H1 (cell line): ENCODE results near the gene FABP7.

Experiments used
- CHD2 ChIP-seq: IDR thresholded peaks from 2 replicates; pipeline ENCODE4 v1.6.1; 2012; ENCODE audit warnings: low read length, improper control_type of control experiment
- CREB1 ChIP-seq: IDR thresholded peaks from 2 replicates; pipeline ENCODE4 v1.6.1; 2012; ENCODE audit warnings: inconsistent platforms
- CTCF ChIP-seq, 3 experiments: IDR thresholded peaks; 1 replicate in 2 of 3; 2 replicates in 1 of 3; pipeline versions ENCODE4 v1.5.1 to v1.6.1; 2011; ENCODE audit warnings: low read length in 3 of 3, mild to moderate bottlenecking in 3 of 3, inconsistent platforms in 2 of 3, low read depth in 1 of 3, moderate library complexity in 1 of 3; ENCODE audit not compliant: insufficient read depth in 1 of 3; ENCODE audit errors: control extremely low read depth in 1 of 3
- EZH2 ChIP-seq: fragments of 200-600 bp; sonication (generic); IDR thresholded peaks from 2 replicates; pipeline ENCODE4 v1.7.1; 2012; ENCODE audit warnings: low read depth, mild to moderate bottlenecking, moderate library complexity, low read length, inconsistent platforms; ENCODE audit not compliant: severe bottlenecking
- JUND ChIP-seq: IDR thresholded peaks from 2 replicates; pipeline ENCODE4 v1.6.1; 2011; ENCODE audit warnings: mild to moderate bottlenecking, improper control_type of control experiment, low read length
- KDM5A ChIP-seq: fragments of 200-600 bp; IDR thresholded peaks from 2 replicates; pipeline ENCODE4 v1.7.1; 2012; ENCODE audit warnings: mild to moderate bottlenecking, low read length, inconsistent platforms, mixed read lengths
- POLR2A ChIP-seq, 2 experiments: IDR thresholded peaks; 1 replicate in 1 of 2; 2 replicates in 1 of 2; pipeline ENCODE4 v1.6.1; 2011; ENCODE audit warnings: low read depth in 2 of 2, low read length in 2 of 2, mild to moderate bottlenecking in 2 of 2; ENCODE audit errors: control extremely low read depth in 1 of 2
- POLR2AphosphoS5 ChIP-seq: IDR thresholded peaks from 2 replicates; pipeline ENCODE4 v1.6.1; 2011; ENCODE audit warnings: low read depth, low read length
- RXRA ChIP-seq: IDR thresholded peaks from 2 replicates; pipeline ENCODE4 v1.6.1; 2011; ENCODE audit warnings: low read depth, mild to moderate bottlenecking, low read length, moderate library complexity; ENCODE audit not compliant: insufficient read depth
- SIRT6 ChIP-seq: IDR thresholded peaks from one replicate; pipeline ENCODE4 v1.7.1; 2012; ENCODE audit warnings: low read length, inconsistent platforms
- SP1 ChIP-seq: IDR thresholded peaks from 2 replicates; pipeline ENCODE4 v1.6.1; 2011; ENCODE audit warnings: low read depth, low read length
- TAF1 ChIP-seq: IDR thresholded peaks from 2 replicates; pipeline ENCODE4 v1.6.1; 2011; ENCODE audit warnings: mild to moderate bottlenecking, low read depth, low read length
- ZNF274 ChIP-seq: IDR thresholded peaks from 2 replicates; pipeline ENCODE4 v1.7.0; 2012; ENCODE audit warnings: low read length, borderline replicate concordance; ENCODE audit errors: extremely low read depth

GRCh38 chr6:122803171-122803661 is 23.7 kb downstream of the FABP7 start:
- TF ChIP-seq KDM5A (no peak), CTCF (IDR thresholded peaks at IDR 0.05; ENCODE audit: control extremely low read depth in 1 of 3, insufficient read depth in 1 of 3, low read depth in 1 of 3, low read length in 3 of 3) (no peak), EZH2 (no peak), POLR2A (IDR thresholded peaks at IDR 0.05; ENCODE audit: control extremely low read depth in 1 of 2, low read depth in 2 of 2, low read length in 2 of 2) (no peak), TAF1 (no peak), CREB1 (no peak), CHD2 (no peak), SIRT6 (no peak), ZNF274 (no peak), JUND (no peak), RXRA (no peak), POLR2AphosphoS5 (no peak), SP1 (no peak)
